ENCODE results near the gene OSBPL2. TPM values are rescaled to one million over a fixed set of nuclear protein-coding genes. Genes with fewer than 3 reads are reported as not detected.

OSBPL2 gene
- total RNA-seq, 1 donor from 2014 or later, result 26.6 TPM

DNA sequence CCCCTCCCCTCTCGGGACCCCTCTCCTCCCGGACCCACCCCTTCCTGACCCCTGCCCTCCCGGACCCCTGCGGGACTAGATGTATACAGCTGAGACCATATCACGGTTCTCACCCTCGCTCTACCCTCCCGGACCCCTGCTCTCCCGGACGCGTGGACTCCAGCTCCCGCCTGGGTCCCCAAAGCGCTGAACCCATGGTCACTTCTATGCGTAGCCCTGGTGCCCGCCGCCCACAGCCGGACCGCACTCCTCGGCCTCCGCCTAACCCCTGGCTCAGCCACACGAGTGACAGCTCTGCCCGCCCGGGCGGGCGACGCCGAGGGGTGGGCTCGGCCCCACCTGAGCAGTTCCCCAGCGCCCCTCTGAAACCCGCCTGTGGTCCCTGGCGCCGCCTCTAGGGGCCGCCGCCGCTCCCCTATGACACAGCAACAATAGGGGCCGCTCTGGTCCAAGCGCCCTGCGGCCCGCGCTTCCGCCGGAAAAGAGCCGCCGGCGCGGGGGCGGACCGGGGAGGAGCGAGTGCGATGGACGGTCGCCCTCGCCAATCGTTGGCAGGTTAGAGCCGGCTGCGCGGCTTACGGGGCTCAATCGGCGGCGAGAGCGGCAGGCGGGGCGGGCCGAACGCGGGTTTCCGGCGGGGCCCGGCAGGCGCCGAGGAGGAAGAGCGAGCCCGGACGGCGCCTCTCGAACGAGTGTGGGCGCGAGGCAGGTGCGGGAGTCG, 64.2 kb downstream of the OSBPL2 start, which contains the start of gene ADRM1:
Gene ADRM1 (plus strand): TSS at position 657 of the 721 bp plus-strand sequence. CDS start 572 bp downstream, outside the sequence.
- Histone ChIP-seq H3K4me1 (ENCODE audit: control insufficient read depth in 3 of 3, insufficient read depth in 3 of 3, low read length in 3 of 3) (peaks cover 34 to 44% (median 41%) of the 10 kb centered on the region in 3 donors), H3K27me3 (ENCODE audit: control insufficient read depth in 3 of 3, insufficient read depth in 3 of 3, low read length in 3 of 3) (no peaks in the 10 kb centered on the region), H3K36me3 (ENCODE audit: control insufficient read depth in 3 of 3, insufficient read depth in 3 of 3, low read length in 3 of 3) (peaks cover 33 to 34% (median 33%) of the 10 kb centered on the region in 3 donors), H3K27ac (ENCODE audit: low read depth, low read length) (peak within 1 kb of the TSS; percentile 100), H3K9ac (ENCODE audit: low read depth in 1 of 3, low read length in 3 of 3) (peak within 1 kb of the TSS; percentile 97 to 99 (median 99)), H3K4me3 (ENCODE audit: low read length in 3 of 3) (peak within 1 kb of the TSS; percentile 83 to 92 (median 92)), H3K9me3 (ENCODE audit: control insufficient read depth in 3 of 3, low read length in 3 of 3) (no peaks in the 10 kb centered on the region)

DNA sequence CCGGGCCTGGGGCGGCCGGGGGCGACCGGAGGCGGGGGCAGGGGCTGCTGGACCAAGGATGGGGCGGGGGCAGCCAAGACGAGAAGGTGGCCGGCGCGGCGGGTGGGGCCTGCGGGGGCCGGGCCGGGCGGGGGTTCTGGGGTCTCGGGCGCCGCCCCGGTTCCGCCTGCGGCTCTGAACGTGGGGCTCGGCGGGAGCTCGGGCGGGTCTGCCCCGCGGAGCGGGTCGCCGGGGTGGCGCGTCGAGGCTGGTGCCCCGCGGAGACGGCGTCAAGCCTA, 64.7 kb downstream of the OSBPL2 start:
- Histone ChIP-seq H3K9ac (ENCODE audit: low read depth in 1 of 3, low read length in 3 of 3) (peak overlapping the region; percentile 83 to 93 (median 92)), H3K36me3 (ENCODE audit: control insufficient read depth in 3 of 3, insufficient read depth in 3 of 3, low read length in 3 of 3) (peaks cover 37 to 39% (median 38%) of the 10 kb centered on the region in 3 donors), H3K27ac (ENCODE audit: low read depth, low read length) (peak overlapping the region; percentile 100), H3K4me3 (ENCODE audit: low read length in 3 of 3) (peak overlapping the region; percentile 67 to 87 (median 83)), H3K9me3 (ENCODE audit: control insufficient read depth in 3 of 3, low read length in 3 of 3) (no peaks in the 10 kb centered on the region), H3K4me1 (ENCODE audit: control insufficient read depth in 3 of 3, insufficient read depth in 3 of 3, low read length in 3 of 3) (peaks cover 39 to 49% (median 46%) of the 10 kb centered on the region in 3 donors), H3K27me3 (ENCODE audit: control insufficient read depth in 3 of 3, insufficient read depth in 3 of 3, low read length in 3 of 3) (no peaks in the 10 kb centered on the region)

- H3K9me3 ChIP-seq (ENCODE audit: control insufficient read depth in 3 of 3, low read length in 3 of 3), result no peaks in the 10 kb centered on the region
- H3K4me1 ChIP-seq (ENCODE audit: control insufficient read depth in 3 of 3, insufficient read depth in 3 of 3, low read length in 3 of 3), result peaks cover 45 to 55% (median 52%) of the 10 kb centered on the region in 3 donors
- H3K9ac ChIP-seq (ENCODE audit: low read depth in 1 of 3, low read length in 3 of 3), result peak overlapping the region; percentile 83 to 93 (median 92)
- H3K27ac ChIP-seq (ENCODE audit: low read depth, low read length), result peak overlapping the region; percentile 100
- peaks cover 43 to 45% (median 44%) of the 10 kb centered on the region in 3 donors for H3K36me3 ChIP-seq (ENCODE audit: control insufficient read depth in 3 of 3, insufficient read depth in 3 of 3, low read length in 3 of 3)
- no peaks in the 10 kb centered on the region for H3K27me3 ChIP-seq (ENCODE audit: control insufficient read depth in 3 of 3, insufficient read depth in 3 of 3, low read length in 3 of 3)
- peak overlapping the region; percentile 67 to 87 (median 83) for H3K4me3 ChIP-seq (ENCODE audit: low read length in 3 of 3)
Observed at GRCh38 chr20:62303340-62304226, 65.3 kb downstream of the OSBPL2 start.

GRCh38 chr20:62304331-62305148, 66.2 kb downstream of the OSBPL2 start:
- H3K9ac ChIP-seq (ENCODE audit: low read depth in 1 of 3, low read length in 3 of 3), result peak overlapping the region; percentile 83 to 93 (median 92)
- H3K27me3 ChIP-seq (ENCODE audit: control insufficient read depth in 3 of 3, insufficient read depth in 3 of 3, low read length in 3 of 3), result no peaks in the 10 kb centered on the region
- H3K9me3 ChIP-seq (ENCODE audit: control insufficient read depth in 3 of 3, low read length in 3 of 3), result no peaks in the 10 kb centered on the region
- H3K36me3 ChIP-seq (ENCODE audit: control insufficient read depth in 3 of 3, insufficient read depth in 3 of 3, low read length in 3 of 3), result peaks cover 45 to 50% (median 47%) of the 10 kb centered on the region in 3 donors
- peaks cover 51 to 61% (median 55%) of the 10 kb centered on the region in 3 donors for H3K4me1 ChIP-seq (ENCODE audit: control insufficient read depth in 3 of 3, insufficient read depth in 3 of 3, low read length in 3 of 3)
- H3K4me3 ChIP-seq (ENCODE audit: low read length in 3 of 3), result peak overlapping the region; percentile 67 to 87 (median 83)
- H3K27ac ChIP-seq (ENCODE audit: low read depth, low read length), result peak overlapping the region; percentile 100

DNA sequence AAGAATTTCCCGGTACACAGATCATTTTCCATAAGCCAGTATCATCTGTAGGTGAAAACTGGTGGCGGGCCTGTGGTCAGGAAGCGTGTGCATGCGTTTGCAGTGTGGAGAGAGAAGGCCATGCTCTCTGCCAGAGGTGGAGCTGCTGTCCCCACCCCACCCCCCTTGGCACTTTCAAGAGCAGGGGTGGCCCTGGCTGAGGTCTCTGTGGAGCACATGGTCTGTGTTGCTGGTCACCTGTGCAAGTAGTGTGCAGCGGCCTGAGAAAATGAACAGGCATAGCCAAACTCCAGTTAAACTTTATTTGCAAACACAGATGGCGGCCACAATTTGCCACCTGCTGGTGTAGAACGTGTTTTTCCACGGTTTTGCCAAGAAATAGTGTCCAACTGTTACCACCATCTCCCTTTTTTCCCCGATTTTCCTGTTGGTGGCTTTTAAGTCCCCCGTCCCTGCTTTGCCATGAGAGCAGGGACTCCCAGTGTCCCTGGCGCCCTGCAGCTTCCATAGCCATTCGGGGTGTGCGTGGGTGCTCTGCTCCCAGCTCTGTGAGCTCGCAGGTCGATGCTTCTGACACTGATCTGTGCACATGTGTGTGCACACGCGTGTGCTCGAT, 66.9 kb downstream of the OSBPL2 start:
- Histone ChIP-seq H3K9ac (ENCODE audit: low read depth in 1 of 3, low read length in 3 of 3) (peak overlapping the region; percentile 7 to 92 (median 45)), H3K27ac (ENCODE audit: low read depth, low read length) (no peak overlapping the region), H3K9me3 (ENCODE audit: control insufficient read depth in 3 of 3, low read length in 3 of 3) (no peaks in the 10 kb centered on the region), H3K27me3 (ENCODE audit: control insufficient read depth in 3 of 3, insufficient read depth in 3 of 3, low read length in 3 of 3) (no peaks in the 10 kb centered on the region), H3K4me1 (ENCODE audit: control insufficient read depth in 3 of 3, insufficient read depth in 3 of 3, low read length in 3 of 3) (peaks cover 51 to 64% (median 55%) of the 10 kb centered on the region in 3 donors), H3K36me3 (ENCODE audit: control insufficient read depth in 3 of 3, insufficient read depth in 3 of 3, low read length in 3 of 3) (peaks cover 45 to 53% (median 47%) of the 10 kb centered on the region in 3 donors), H3K4me3 (ENCODE audit: low read length in 3 of 3) (peak overlapping the region in 2 of 3 donors; percentile 29 to 67)

GRCh38 chr20:62305765-62306413, 67.6 kb downstream of the OSBPL2 start:
- Histone ChIP-seq H3K27me3 (ENCODE audit: control insufficient read depth in 3 of 3, insufficient read depth in 3 of 3, low read length in 3 of 3) (no peaks in the 10 kb centered on the region), H3K36me3 (ENCODE audit: control insufficient read depth in 3 of 3, insufficient read depth in 3 of 3, low read length in 3 of 3) (peaks cover 45 to 53% (median 47%) of the 10 kb centered on the region in 3 donors), H3K27ac (ENCODE audit: low read depth, low read length) (no peak overlapping the region), H3K4me3 (ENCODE audit: low read length in 3 of 3) (no peak overlapping the region), H3K9ac (ENCODE audit: low read depth in 1 of 3, low read length in 3 of 3) (no peak overlapping the region), H3K9me3 (ENCODE audit: control insufficient read depth in 3 of 3, low read length in 3 of 3) (no peaks in the 10 kb centered on the region), H3K4me1 (ENCODE audit: control insufficient read depth in 3 of 3, insufficient read depth in 3 of 3, low read length in 3 of 3) (peaks cover 51 to 64% (median 55%) of the 10 kb centered on the region in 3 donors)

DNA sequence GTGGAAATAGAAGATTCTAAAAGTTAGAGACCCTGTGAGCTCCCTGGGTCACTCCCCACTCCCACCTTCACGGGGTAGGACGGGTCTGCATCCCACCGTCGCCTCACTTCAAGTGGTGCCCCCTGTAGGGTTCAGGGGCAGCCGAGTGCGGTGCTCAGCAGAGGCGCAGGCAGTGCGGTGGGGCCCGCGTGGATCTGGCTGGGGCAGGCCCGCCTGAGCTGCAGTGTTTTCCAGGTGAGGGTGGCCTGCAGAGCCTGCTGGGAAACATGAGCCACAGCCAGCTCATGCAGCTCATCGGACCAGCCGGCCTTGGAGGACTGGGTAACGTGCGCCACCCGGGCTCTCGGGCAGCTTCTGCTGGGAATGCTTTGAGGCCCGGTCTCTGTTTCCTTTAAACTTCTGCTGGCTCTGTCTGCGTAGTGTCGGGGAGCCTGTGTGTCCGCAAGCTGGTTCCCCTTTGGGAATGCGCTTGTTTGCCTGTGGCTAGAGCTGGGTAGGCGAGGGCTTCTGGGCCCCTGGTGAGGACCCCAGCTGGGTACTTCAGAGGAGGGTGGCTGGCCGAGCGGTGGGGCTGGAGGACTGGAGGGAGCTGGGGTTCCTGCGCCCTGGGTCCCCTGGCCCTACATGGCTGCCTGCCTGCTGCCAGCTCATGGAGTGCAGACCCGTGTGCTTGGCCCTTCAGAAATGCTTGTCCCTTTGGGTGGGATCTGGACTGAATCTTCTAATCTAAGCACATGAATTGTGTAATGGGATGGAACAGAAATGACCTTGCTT, 68.3 kb downstream of the OSBPL2 start:
- Histone ChIP-seq H3K4me1 (ENCODE audit: control insufficient read depth in 3 of 3, insufficient read depth in 3 of 3, low read length in 3 of 3) (peaks cover 51 to 64% (median 55%) of the 10 kb centered on the region in 3 donors), H3K9me3 (ENCODE audit: control insufficient read depth in 3 of 3, low read length in 3 of 3) (no peaks in the 10 kb centered on the region), H3K9ac (ENCODE audit: low read depth in 1 of 3, low read length in 3 of 3) (peak overlapping the region in 1 of 3 donors; percentile 66), H3K4me3 (ENCODE audit: low read length in 3 of 3) (no peak overlapping the region), H3K27ac (ENCODE audit: low read depth, low read length) (peak overlapping the region; percentile 19), H3K27me3 (ENCODE audit: control insufficient read depth in 3 of 3, insufficient read depth in 3 of 3, low read length in 3 of 3) (no peaks in the 10 kb centered on the region), H3K36me3 (ENCODE audit: control insufficient read depth in 3 of 3, insufficient read depth in 3 of 3, low read length in 3 of 3) (peaks cover 45 to 53% (median 47%) of the 10 kb centered on the region in 3 donors)

GRCh38 chr20:62307226-62308101, 69.1 kb downstream of the OSBPL2 start:
- peak overlapping the region; percentile 41 for H3K27ac ChIP-seq (ENCODE audit: low read depth, low read length)
- H3K9me3 ChIP-seq (ENCODE audit: control insufficient read depth in 3 of 3, low read length in 3 of 3), result no peaks in the 10 kb centered on the region
- H3K4me3 ChIP-seq (ENCODE audit: low read length in 3 of 3), result no peak overlapping the region
- H3K27me3 ChIP-seq (ENCODE audit: control insufficient read depth in 3 of 3, insufficient read depth in 3 of 3, low read length in 3 of 3), result no peaks in the 10 kb centered on the region
- H3K4me1 ChIP-seq (ENCODE audit: control insufficient read depth in 3 of 3, insufficient read depth in 3 of 3, low read length in 3 of 3), result peaks cover 51 to 64% (median 53%) of the 10 kb centered on the region in 3 donors
- peaks cover 45 to 53% (median 51%) of the 10 kb centered on the region in 3 donors for H3K36me3 ChIP-seq (ENCODE audit: control insufficient read depth in 3 of 3, insufficient read depth in 3 of 3, low read length in 3 of 3)
- H3K9ac ChIP-seq (ENCODE audit: low read depth in 1 of 3, low read length in 3 of 3), result peak overlapping the region in 2 of 3 donors; percentile 33 to 66

Data from skeletal muscle tissue (tissue), 4 donors.